Measurements from ENCODE around the gene TMEM209. TPM values are rescaled to one million over a fixed set of nuclear protein-coding genes. Genes with fewer than 3 reads are reported as not detected.
"Not testable (repeated sequence)": the region's sequence is repeated elsewhere in the genome, so short reads cannot be mapped to it uniquely, and the experiment has no call there.

The TMEM209 gene
- total and polyA plus RNA-seq, 4 donors, result 3.8 to 13.7 (median 8.6) TPM

DNA sequence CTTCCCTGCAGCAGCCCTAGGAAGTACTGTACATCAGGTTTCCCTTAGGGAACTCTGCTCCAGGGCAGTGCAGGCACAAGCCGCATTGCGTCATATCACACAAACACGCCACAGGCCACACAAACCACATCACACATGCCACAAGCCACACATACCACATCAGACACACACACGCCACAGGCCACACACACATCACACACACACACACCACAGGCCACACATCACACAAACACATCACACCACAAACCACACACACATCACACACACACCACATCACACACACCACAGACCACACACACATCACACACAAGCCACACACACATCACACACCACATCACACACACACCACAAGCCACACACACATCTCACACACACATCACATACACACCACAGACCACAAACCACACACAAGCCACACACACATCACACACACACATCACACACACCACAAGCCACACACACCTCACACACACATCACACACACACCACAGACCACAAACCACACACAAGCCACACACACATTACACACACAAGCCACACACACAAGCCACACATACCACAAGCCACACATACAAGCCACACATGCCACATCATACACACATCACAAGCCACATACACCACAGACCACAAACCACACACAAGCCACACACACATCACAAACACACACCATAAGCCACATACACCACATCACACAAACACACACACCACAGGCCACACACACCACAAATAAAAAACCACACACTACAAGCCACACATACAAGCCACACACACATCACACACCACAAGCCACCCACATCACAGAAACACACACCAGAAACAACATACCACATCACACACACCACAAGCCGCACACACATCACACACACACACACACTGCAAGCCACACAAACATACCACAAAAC lies 53.4 kb downstream of the TMEM209 start:
- Histone ChIP-seq H3K4me1 (ENCODE audit: control insufficient read depth in 1 of 2, insufficient read depth in 2 of 2, low read length in 2 of 2) (no peaks in the 10 kb centered on the region), H3K9me3 (ENCODE audit: control insufficient read depth, low read length) (peaks cover 1% of the 10 kb centered on the region), H3K4me3 (ENCODE audit: low read length in 2 of 2) (no peak overlapping the region), H3K27me3 (ENCODE audit: control insufficient read depth in 1 of 2, insufficient read depth in 2 of 2, low read length in 1 of 2) (no peaks in the 10 kb centered on the region), H3K36me3 (ENCODE audit: control insufficient read depth in 1 of 2, insufficient read depth in 2 of 2, low read length in 1 of 2) (no peaks in the 10 kb centered on the region), H3K27ac (ENCODE audit: low read depth in 1 of 2, low read length in 2 of 2) (no peak overlapping the region)
- DNase-seq, result no peak
- no peak for ATAC-seq (ENCODE audit: low FRiP score)
- intact Hi-C loops (cut with DNase I), result no loop called here
- 93 to 96% methylated on average over 5 of the region's 5 CpGs for WGBS, 2 donors

DNA sequence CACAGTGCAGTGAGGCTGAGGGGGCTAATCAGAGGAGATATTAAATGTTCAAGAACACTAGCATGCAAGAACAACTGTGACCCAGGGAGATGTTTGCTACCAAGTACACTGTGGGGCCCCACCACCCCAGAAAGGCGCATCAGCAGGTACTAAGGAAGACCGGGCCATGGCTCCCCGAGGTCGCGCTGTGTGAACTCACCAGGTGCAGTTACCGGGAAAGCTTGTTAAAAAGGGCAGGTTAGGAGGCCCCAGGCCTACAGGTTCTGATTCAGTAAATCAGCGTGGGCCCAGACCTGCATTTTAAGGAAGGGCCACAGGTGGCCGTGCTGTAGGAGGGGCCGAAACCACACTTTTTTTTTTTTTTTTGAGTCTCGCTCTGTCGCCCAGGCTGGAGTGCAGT lies 54.6 kb downstream of the TMEM209 start:
- Histone ChIP-seq H3K4me1 (ENCODE audit: control insufficient read depth in 1 of 2, insufficient read depth in 2 of 2, low read length in 2 of 2) (no peaks in the 10 kb centered on the region), H3K27ac (ENCODE audit: low read depth in 1 of 2, low read length in 2 of 2) (no peak overlapping the region), H3K9me3 (ENCODE audit: control insufficient read depth, low read length) (no peaks in the 10 kb centered on the region), H3K36me3 (ENCODE audit: control insufficient read depth in 1 of 2, insufficient read depth in 2 of 2, low read length in 1 of 2) (no peaks in the 10 kb centered on the region), H3K4me3 (ENCODE audit: low read length in 2 of 2) (no peak overlapping the region), H3K27me3 (ENCODE audit: control insufficient read depth in 1 of 2, insufficient read depth in 2 of 2, low read length in 1 of 2) (no peaks in the 10 kb centered on the region)
- WGBS, 2 donors, result 97 to 100% methylated on average over 9 to 11 of the region's 11 CpGs
- intact Hi-C loops (cut with DNase I), result no loop called here
- ATAC-seq (ENCODE audit: low FRiP score) (no peak), DNase-seq (no peak)

DNA sequence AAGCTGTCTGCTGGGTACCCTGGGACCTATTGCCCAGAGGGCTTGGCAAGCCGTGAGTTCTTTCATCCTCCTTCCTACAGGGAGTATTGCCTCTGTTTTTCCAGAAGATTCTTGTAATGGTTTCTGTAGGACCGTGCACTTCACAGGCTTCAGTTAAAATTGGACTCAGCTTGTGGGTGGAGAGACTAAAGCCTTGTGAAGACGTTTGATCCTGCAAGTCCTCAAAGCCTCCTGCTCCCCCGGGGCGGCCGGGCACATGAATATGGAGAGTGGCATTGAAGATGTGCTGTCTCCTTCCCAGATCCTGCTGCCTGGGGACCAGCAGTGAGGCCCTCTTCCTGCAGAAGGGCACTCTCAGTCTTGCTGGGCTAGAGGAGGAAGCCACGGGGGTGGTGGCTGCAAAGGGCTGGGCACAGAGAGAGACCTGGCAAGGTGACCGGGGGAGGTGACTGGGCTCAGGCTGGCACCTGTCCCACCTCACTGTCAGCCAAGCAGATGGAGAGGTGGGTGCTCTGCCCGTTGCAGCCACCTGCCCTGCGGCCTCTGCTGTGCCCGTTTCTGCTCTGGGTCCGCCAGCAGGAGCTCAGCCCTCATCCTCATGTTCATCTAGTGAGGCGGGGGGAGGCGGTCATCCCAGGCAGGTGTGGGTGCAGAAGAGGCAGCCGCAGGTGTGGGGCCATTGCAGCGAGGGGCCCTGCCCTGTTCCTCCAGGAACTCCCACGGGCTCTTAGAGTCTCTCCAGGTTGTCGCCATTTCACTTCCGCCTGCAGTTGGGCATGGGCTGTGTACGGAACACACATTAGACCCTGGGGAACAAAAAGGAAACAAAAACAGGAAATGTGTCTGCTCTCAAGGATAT lies 55.7 kb downstream of the TMEM209 start:
- Histone ChIP-seq H3K4me3 (ENCODE audit: low read length in 2 of 2) (no peak overlapping the region), H3K27ac (ENCODE audit: low read depth in 1 of 2, low read length in 2 of 2) (no peak overlapping the region), H3K9me3 (ENCODE audit: control insufficient read depth, low read length) (no peaks in the 10 kb centered on the region), H3K4me1 (ENCODE audit: control insufficient read depth in 1 of 2, insufficient read depth in 2 of 2, low read length in 2 of 2) (no peaks in the 10 kb centered on the region), H3K36me3 (ENCODE audit: control insufficient read depth in 1 of 2, insufficient read depth in 2 of 2, low read length in 1 of 2) (no peaks in the 10 kb centered on the region), H3K27me3 (ENCODE audit: control insufficient read depth in 1 of 2, insufficient read depth in 2 of 2, low read length in 1 of 2) (no peaks in the 10 kb centered on the region)
- no peak for ATAC-seq (ENCODE audit: low FRiP score)
- no peak for DNase-seq
- intact Hi-C loops (cut with DNase I), result no loop called here
- WGBS, 2 donors, result 70 to 74% methylated on average over 19 to 20 of the region's 20 CpGs

DNA sequence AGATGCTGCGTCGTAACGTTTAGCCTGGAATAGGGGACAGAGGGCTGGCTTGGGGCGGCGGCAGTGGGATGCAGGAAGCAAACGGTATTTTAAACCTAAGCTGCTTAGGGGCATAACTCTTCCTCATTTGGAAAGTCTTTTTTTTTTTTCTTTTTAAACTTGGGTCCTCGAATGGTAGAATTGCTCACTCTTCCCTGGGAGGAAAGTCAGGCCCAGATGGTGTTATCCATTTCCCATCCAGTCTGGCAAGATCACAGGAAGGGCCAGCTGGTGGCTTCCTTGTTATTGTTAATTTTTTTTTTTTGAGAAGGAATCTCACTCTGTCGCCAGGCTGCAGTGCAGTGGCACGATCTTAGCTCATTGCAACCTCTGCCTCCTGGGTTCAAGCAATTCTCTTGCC lies 56.6 kb downstream of the TMEM209 start:
- intact Hi-C loops (cut with DNase I), result no loop called here
- ATAC-seq (ENCODE audit: low FRiP score), result no peak
- DNase-seq, result no peak

DNA sequence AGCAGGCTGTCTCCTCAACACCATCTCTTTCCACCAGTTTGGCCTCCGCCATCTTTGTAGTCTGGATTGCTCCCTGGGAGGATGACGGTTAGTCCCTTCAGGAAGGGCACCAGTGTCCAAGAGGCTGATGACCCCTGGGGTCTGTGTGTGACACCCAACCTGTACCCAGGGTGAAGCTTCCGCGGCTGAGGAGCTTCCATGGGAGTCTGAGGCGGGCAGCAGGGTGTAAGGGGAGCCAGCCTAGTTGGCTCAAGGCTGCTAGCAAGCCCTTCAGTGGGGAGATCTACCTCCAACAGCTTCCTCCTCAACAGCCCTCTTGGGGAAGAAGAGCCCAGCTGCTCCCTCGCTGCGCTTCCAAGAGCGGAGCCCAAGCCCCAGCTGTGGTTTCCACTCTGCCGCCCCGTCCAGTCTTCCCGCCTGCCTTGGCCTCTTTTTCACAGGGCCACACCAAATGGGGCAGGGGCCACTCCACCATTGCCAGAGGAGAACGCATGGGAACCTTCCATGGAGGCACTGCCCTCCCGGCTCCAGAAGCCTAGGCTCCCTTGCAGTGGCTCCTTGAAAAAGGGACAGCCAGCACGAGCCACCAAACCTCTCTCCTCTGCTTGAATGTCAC lies 57.4 kb downstream of the TMEM209 start:
- ATAC-seq (ENCODE audit: low FRiP score) (no peak), DNase-seq (no peak)
- Histone ChIP-seq H3K27me3 (ENCODE audit: control insufficient read depth in 1 of 2, insufficient read depth in 2 of 2, low read length in 1 of 2) (no peaks in the 10 kb centered on the region), H3K36me3 (ENCODE audit: control insufficient read depth in 1 of 2, insufficient read depth in 2 of 2, low read length in 1 of 2) (no peaks in the 10 kb centered on the region), H3K9me3 (ENCODE audit: control insufficient read depth, low read length) (no peaks in the 10 kb centered on the region), H3K27ac (ENCODE audit: low read depth in 1 of 2, low read length in 2 of 2) (no peak overlapping the region), H3K4me3 (ENCODE audit: low read length in 2 of 2) (no peak overlapping the region), H3K4me1 (ENCODE audit: control insufficient read depth in 1 of 2, insufficient read depth in 2 of 2, low read length in 2 of 2) (no peaks in the 10 kb centered on the region)
- intact Hi-C loops (cut with DNase I), result no loop called here
- WGBS, 2 donors, result 98 to 99% methylated on average over 14 of the region's 14 CpGs

More for the DNA sequence above, 56.6 kb downstream of the TMEM209 start:
- no peak overlapping the region for H3K4me3 ChIP-seq (ENCODE audit: low read length in 2 of 2)
- no peaks in the 10 kb centered on the region for H3K4me1 ChIP-seq (ENCODE audit: control insufficient read depth in 1 of 2, insufficient read depth in 2 of 2, low read length in 2 of 2)
- H3K27ac ChIP-seq (ENCODE audit: low read depth in 1 of 2, low read length in 2 of 2), result no peak overlapping the region
- no peaks in the 10 kb centered on the region for H3K36me3 ChIP-seq (ENCODE audit: control insufficient read depth in 1 of 2, insufficient read depth in 2 of 2, low read length in 1 of 2)
- no peaks in the 10 kb centered on the region for H3K9me3 ChIP-seq (ENCODE audit: control insufficient read depth, low read length)
- no peaks in the 10 kb centered on the region for H3K27me3 ChIP-seq (ENCODE audit: control insufficient read depth in 1 of 2, insufficient read depth in 2 of 2, low read length in 1 of 2)
- WGBS, 2 donors, result 84 to 89% methylated on average over 9 of the region's 9 CpGs

DNA sequence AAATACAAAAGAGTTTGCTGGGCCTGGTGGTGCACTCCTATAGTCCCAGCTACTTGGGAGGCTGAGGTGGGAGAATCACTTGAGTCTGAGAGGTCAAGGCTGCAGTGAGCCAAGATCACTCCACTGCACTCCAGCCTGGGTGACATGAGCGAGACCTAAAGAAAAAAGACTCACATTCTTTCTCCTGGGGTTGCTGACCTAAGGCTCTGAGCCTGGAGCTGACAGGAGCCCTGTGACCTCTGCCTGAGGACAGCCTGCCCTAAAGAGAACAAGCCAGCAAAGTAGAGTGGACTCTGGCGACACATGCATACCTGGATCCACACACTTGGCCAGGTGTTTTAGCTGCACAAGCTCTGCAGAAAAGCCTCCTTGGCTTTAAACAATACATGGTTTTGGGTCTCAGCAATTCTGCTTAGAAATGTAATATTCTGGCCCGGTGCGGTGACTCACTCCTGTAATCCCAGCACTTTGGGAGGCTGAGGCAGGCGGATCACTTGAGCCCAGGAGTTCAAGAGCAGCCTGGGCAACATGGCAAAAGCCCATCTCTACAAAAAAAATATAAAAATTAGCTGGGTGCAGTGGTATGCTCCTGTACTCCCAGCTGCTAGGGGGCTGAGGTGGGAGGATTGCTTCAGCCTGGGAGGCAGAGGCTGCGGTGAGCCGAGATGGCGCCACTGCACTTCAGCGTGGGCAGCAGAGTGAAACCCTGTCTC lies 58.4 kb downstream of the TMEM209 start:
- no peaks in the 10 kb centered on the region for H3K36me3 ChIP-seq (ENCODE audit: control insufficient read depth in 1 of 2, insufficient read depth in 2 of 2, low read length in 1 of 2)
- intact Hi-C loops (cut with DNase I), result no loop called here
- ATAC-seq (ENCODE audit: low FRiP score) (no peak), DNase-seq (no peak)
- H3K27me3 ChIP-seq (ENCODE audit: control insufficient read depth in 1 of 2, insufficient read depth in 2 of 2, low read length in 1 of 2), result no peaks in the 10 kb centered on the region
- WGBS, 2 donors, result 96 to 97% methylated on average over 9 of the region's 9 CpGs
- H3K27ac ChIP-seq (ENCODE audit: low read depth in 1 of 2, low read length in 2 of 2), result no peak overlapping the region
- H3K4me3 ChIP-seq (ENCODE audit: low read length in 2 of 2), result no peak overlapping the region
- no peaks in the 10 kb centered on the region for H3K4me1 ChIP-seq (ENCODE audit: control insufficient read depth in 1 of 2, insufficient read depth in 2 of 2, low read length in 2 of 2)
- no peaks in the 10 kb centered on the region for H3K9me3 ChIP-seq (ENCODE audit: control insufficient read depth, low read length)

DNA sequence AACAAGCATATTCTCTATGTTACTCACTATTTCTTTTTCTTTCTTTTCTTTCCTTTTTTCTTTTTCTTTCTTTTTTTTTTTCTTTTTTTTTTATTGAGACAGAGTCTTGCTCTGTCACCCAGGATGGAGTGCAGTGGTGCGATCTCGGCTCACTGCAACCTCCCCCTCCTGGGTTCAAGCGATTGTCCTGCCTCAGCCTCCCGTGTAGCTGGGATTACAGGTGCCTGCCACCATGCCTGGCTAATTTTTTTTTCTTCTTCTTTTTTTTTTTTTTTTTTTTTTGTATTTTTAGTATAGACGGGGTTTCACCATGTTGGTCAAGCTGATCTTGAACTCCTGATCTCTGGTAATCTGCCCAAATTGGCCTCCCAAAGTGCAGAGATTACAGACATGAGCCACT lies 59.1 kb downstream of the TMEM209 start:
- H3K36me3 ChIP-seq (ENCODE audit: control insufficient read depth in 1 of 2, insufficient read depth in 2 of 2, low read length in 1 of 2); intact Hi-C loops (cut with DNase I); H3K27ac ChIP-seq (ENCODE audit: low read depth in 1 of 2, low read length in 2 of 2); H3K4me1 ChIP-seq (ENCODE audit: control insufficient read depth in 1 of 2, insufficient read depth in 2 of 2, low read length in 2 of 2); H3K27me3 ChIP-seq (ENCODE audit: control insufficient read depth in 1 of 2, insufficient read depth in 2 of 2, low read length in 1 of 2); ATAC-seq (ENCODE audit: low FRiP score); H3K4me3 ChIP-seq (ENCODE audit: low read length in 2 of 2); DNase-seq; H3K9me3 ChIP-seq (ENCODE audit: control insufficient read depth, low read length): not testable (repeated sequence)
- 89 to 98% methylated on average over 5 of the region's 5 CpGs for WGBS, 2 donors

DNA sequence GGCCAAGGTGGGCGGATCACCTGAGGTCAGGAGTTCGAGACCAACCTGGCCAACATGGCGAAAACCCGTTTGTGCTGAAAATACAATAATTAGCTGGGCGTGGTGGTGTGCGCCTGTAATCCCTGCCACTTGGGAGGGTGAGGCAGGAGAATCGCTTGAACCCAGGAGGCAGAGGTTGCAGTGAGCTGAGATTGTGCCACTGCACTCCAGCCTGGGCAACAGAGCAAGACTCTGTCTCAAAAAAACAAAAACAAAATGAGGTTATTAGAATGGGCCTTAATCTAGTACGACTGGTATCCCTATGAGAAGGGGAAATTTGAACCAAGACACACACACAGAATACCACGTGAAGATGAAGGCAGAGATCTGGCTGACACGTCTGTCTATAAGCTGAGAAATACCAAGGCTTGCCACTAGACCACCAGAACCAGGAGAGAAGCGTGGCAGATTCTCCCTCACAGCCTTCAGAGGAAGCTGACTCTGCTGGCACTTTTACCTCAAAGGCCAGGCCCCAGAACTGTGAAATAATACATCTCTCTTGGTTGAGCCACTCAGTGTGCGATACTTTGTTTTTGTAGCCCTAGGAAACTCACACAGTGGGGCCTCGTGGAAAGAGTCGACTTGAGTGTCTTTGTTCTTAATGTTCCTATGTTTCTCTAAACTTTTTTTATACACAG lies 59.6 kb downstream of the TMEM209 start:
- no peak for DNase-seq

More for the DNA sequence above, 59.6 kb downstream of the TMEM209 start:
- Histone ChIP-seq H3K9me3 (ENCODE audit: control insufficient read depth, low read length) (no peaks in the 10 kb centered on the region), H3K4me3 (ENCODE audit: low read length in 2 of 2) (no peak overlapping the region), H3K4me1 (ENCODE audit: control insufficient read depth in 1 of 2, insufficient read depth in 2 of 2, low read length in 2 of 2) (no peaks in the 10 kb centered on the region), H3K27ac (ENCODE audit: low read depth in 1 of 2, low read length in 2 of 2) (no peak overlapping the region), H3K36me3 (ENCODE audit: control insufficient read depth in 1 of 2, insufficient read depth in 2 of 2, low read length in 1 of 2) (no peaks in the 10 kb centered on the region), H3K27me3 (ENCODE audit: control insufficient read depth in 1 of 2, insufficient read depth in 2 of 2, low read length in 1 of 2) (no peaks in the 10 kb centered on the region)
- ATAC-seq (ENCODE audit: low FRiP score), result no peak
- WGBS, 2 donors, result 82 to 87% methylated on average over 14 of the region's 14 CpGs
- intact Hi-C loops (cut with DNase I), result no loop called here
